PFSK-1 (cell line): ENCODE measurements around the gene SORBS1.

Experiments
- FOXP2 ChIP-seq: optimal IDR thresholded peaks from 2 replicates; pipeline ENCODE3; 2011; ENCODE audit warnings: borderline replicate concordance, control low read depth, inconsistent platforms; ENCODE audit not compliant: insufficient read depth; ENCODE audit errors: extremely low read length, extremely low read depth
- POLR2AphosphoS5 ChIP-seq: IDR thresholded peaks from 2 replicates; pipeline ENCODE4 v1.6.1; 2012; ENCODE audit warnings: low read depth, mild to moderate bottlenecking, control low read depth, low read length, moderate library complexity
- REST ChIP-seq, 2 experiments: IDR thresholded peaks; 2 replicates each; pipeline versions ENCODE4 v1.6.1 to v1.8.0; 2011 to 2012; ENCODE audit warnings: low read depth in 2 of 2, low read length in 2 of 2, control low read depth in 1 of 2, inconsistent platforms in 1 of 2, mild to moderate bottlenecking in 1 of 2, moderate library complexity in 1 of 2; ENCODE audit not compliant: insufficient read depth in 1 of 2
- SIN3A ChIP-seq: IDR thresholded peaks from 2 replicates; pipeline ENCODE4 v1.6.1; 2012; ENCODE audit warnings: mild to moderate bottlenecking, low read length, moderate library complexity, borderline replicate concordance; ENCODE audit not compliant: insufficient read depth
- TAF1 ChIP-seq: IDR thresholded peaks from 2 replicates; pipeline ENCODE4 v1.6.1; 2012; ENCODE audit warnings: low read length, control low read depth, borderline replicate concordance; ENCODE audit not compliant: insufficient read depth

SORBS1 gene

GRCh38 chr10:95447685-95448084 lies 113.5 kb downstream of the SORBS1 start:
- TF ChIP-seq FOXP2 (no peak), POLR2AphosphoS5 (no peak), TAF1 (no peak), REST (IDR thresholded peaks at IDR 0.05; ENCODE audit: insufficient read depth in 1 of 2, low read depth in 2 of 2, low read length in 2 of 2) (no peak), SIN3A (no peak)

GRCh38 chr10:95445837-95446486 lies 115.2 kb downstream of the SORBS1 start:
- TF ChIP-seq REST (IDR thresholded peaks at IDR 0.05; ENCODE audit: insufficient read depth in 1 of 2, low read depth in 2 of 2, low read length in 2 of 2) (no peak), SIN3A (no peak), FOXP2 (no peak), POLR2AphosphoS5 (no peak), TAF1 (no peak)

- TF ChIP-seq TAF1 (no peak), SIN3A (no peak), FOXP2 (no peak), POLR2AphosphoS5 (no peak), REST (IDR thresholded peaks at IDR 0.05; ENCODE audit: insufficient read depth in 1 of 2, low read depth in 2 of 2, low read length in 2 of 2) (no peak)
These were observed 115.8 kb downstream of the SORBS1 start for GRCh38 chr10:95445223-95445836.

GRCh38 chr10:95444792-95445191 lies 116.4 kb downstream of the SORBS1 start:
- TF ChIP-seq SIN3A, result no peak
- no peak for TF ChIP-seq REST (IDR thresholded peaks at IDR 0.05; ENCODE audit: insufficient read depth in 1 of 2, low read depth in 2 of 2, low read length in 2 of 2)
- no peak for TF ChIP-seq FOXP2
- TF ChIP-seq POLR2AphosphoS5, result no peak
